OCI-M2 (cell line): Measurements from ENCODE around the gene HJV.

Source experiments
- DNase-seq: peaks from one replicate; lab custom pipeline; 2025; ENCODE audit not compliant: unreplicated experiment; lab: John Stamatoyannopoulos, UW

The HJV gene

DNA sequence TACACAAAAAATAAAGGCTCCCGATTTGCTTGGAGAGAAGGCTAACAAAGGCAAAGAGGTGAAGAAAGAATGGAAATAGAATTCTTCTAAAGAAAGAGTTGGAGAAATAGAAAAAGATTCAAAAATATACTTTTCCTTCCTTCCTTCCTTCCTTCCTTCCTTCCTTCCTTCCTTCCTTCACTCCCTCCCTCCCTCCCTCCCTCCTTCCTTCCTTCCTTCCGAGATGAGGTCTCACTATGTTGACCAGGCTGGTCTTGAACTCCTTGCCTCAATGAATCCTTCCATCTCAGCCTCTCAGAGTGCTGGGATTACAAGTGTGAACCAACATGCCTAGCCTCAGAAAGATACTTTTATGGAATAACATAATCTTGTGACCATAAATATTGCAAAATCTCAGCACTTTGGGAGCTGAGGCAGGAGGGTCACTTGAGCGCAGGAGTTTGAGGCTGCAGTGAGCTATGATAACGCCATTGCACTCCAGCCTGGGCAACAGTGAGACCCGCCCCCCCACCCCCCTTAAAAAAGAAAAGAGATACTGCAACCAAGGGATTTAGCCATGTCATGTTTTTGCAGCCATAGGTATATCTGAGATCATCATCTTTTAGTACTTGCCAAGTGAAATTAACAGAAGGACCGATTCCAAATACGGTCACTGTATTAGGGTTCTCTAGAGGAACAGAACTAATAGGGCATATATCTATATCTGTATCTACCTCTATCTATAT is 1.0 kb upstream of the HJV start:
- no peak for DNase-seq

DNA sequence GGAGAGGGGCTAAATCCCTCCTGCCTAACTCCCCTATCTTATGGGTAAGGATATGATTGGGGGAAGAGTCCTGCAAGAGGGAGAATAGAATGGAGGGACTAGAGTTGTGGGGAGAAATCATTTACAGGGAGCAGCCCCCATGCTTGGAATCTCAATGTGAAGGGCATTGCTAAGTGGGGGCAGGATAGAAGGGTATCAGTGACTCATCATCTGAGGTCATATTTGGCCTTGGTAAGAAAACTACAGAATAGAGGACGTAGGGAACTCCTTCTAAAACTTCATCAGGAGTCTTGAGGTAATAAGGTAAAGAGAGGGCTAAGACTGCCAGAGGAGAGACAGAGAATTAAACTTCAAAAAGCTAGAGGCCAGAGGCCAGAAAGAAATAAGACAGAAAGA is 487 bp downstream of the HJV start:
- no peak for DNase-seq

DNA sequence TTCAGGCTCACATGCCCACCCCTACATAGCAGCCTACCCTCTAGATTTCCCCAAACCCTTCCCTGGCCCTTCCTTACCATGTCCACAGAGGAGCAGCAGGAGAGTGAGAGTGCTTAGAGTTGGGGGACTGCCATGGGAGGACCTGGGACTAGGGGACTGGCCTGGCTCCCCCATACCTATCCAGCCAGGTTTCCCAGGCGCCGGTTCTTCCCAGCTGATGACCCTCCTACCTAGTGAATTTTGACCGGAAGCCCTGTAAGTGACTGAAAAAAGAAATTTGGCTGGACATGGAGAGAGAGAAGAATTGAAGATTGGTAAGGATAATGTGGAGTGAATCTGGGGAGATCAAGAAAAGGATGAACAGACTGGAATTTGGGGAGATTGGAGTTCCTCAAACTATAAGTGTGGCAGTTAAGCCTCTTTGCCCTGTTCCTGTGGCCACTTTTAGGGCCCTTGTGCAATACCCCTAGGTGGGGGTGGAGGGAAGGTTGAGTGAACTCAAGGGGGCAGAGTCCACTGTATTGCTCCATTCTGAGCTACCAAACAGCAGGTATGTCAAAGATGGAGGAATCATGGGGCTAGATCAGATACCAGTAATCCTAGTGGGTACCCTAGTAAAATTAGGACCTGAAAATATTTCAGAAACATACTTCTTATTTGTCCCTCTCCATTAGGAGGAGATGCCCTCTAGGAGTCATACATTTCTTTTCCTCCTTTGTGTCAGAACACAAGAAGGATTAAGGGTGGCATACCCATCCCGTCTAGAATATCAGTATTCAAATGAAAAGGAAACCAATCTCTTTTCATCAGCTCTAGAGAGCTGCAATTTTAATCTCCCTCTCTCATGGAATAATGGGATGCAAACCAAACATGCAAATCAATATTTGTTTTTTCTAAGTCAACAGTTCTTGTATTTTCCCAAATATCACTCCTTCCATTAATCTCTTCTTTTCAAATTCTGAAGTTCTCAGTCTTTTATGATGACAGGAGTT is 1.2 kb downstream of the HJV start:
- DNase-seq, result no peak

DNA sequence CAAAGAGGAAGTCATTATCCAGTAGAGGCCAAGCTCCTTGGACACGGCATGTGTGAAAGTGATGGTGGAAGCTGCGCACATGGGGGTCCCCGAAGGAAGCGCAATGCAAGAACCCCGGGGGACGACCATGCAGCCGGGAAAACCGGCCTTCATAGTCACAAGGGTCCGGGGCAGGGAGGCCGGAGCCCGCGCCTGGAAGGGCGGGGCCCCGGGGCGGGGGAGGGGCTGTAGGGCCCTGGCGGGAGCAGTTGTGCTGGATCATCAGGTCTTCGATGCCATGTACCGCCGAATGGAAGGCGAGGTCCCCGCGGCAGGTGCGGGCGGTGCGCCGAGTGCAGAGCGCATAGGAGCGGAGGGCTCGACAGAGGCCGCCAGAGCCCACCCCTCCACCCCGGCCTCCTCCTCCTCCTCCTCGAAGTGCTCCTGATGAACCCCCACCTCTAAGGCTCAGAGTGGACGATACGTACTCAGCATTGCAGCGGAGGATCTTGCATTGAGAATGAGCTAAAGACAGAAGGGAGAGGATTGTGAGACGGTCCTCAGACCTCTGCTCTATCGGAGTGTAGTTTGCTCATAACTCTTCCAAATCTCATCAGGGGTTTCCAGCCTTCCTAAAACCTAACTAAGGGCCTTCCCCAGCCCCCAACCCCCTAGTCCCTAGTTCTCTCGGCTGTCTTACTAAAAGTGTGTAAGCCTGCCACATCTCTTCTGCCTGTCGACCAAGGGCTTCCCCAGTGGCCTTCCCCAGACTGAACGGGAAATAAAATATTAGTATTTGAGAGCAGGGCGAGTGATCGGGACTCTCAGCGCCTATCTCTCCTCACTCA is 2.1 kb downstream of the HJV start:
- no peak for DNase-seq

DNA sequence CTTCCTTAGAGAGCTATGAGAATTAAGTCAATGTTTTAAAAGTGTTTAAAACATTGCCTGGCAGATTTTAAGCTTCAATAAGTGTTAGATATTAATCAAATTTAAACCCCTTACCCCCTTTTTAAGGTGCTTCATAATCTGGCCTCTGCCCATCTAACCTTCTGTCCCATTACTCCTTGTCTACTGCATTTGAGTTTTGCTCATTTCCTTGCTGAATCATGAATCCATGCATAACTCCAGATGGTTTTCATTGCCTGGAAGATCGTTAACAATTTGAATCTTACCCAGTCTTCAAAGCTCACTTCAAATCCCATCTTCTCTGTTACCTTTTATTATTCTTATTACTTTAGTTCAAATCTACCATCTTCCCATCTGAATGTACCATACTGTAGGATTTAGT is 4.6 kb downstream of the HJV start:
- DNase-seq, result no peak

DNA sequence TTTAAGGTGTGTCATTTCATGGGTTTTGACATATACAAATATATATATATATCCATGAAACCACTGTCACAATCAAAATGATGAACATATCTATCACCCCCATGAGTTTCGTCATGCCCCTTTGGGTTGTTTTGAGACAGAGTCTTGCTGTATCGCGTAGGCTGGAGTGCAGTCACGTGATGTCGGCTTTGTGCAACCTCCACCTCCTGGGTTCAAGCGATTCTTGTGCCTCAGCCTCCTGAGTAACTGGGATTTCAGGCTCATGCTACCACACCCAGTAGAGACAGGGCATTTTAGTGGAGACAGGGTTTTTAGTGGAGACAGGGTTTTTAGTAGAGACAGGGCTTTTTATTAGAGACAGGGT is 8.0 kb downstream of the HJV start:
- DNase-seq, result no peak

DNA sequence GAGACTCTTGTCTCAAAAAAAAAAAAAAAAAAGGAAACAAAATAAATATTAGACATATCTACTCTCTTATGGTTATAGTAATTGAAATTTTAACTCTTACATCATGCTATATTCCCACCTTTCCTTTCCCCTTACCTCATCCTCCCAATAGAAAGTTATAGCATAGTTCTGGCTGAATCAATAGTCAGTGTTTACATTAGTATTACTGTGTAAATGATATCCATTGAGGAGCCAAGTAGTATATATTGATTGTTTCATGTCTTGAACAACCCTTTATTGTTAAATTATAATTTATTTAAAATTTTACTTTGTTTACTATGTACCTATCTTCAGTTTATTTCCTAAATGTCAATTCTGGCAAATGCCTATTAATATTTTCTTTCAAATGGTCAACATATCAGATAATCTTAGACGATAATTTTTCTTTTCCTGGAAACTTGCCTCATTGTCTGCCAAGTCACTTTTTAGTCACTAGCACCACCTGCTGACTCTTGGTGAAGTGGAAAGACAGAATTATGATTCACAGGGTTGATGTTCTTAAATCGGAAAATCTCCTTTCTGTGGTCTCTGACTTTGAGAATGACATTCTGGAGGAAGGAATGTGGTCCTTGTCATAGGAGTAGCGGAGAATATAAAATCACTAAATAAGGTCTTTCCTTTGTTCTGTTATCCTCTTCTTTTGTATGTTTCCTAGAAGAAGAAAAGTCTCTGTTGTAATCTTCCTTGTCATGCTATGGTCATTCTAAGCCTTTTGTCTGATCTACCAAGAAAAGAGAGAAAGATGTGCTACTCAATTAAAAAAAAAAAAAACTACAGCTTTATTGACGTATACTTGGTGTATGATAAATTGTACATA is 8.6 kb downstream of the HJV start:
- DNase-seq, result no peak

DNA sequence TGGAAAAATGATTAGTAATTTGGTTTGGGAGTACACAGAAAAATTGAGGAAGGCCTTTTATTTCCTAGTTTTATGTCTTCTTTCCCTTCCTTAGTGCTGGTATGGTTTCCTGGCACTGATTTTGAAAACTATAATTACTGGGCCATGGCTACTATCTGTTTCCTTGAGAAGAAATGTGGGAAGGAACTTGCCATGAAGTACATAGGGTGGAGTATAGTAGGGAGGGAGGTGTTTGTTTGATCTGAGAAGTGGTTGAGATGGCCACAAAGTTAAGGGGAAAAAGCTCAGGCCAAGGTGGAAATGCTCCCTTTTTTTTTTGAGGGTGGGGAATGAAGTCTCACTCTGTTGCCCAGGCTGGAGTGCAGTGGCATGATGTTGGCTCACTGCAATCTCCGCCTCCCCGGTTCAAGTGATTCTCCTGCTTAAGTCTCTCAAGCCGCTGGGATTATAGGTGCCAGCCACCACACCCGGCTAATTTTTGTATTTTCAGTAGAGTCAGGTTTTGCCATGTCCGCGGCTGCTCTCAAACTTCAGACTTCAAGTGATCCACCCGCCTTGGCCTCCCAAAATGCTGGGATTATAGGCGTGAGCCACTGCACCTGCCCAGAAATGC is 11.3 kb downstream of the HJV start:
- DNase-seq, result no peak

DNA sequence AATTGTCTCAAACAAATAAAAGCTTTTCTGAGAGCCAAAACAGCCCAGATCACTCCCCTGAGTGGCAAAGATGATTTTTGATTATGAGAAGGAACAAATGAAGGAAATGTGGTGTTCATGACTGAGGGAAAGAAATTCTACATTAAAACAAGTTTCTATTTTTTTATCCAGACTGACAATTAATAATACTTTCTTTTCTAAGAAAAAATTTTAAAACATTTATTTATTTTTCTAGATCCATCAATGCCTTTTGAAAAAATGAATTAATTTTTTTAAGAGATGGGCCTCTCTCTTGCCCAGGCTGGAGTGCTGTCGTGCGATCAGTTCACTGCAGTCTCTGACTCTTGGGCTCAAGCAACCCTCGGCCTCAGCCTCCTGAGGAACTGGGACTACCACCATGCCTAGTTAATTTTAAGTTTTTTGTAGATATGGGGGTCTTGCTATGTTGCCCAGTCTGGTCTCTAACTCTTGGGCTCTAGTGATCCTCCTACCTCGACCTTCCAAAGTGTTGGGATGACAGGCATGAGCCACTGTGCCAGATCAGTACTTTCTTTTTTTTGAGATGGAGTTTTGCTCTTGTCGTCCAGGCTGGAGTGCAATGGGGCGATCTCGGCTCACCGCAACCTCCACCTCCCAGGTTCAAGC is 13.9 kb downstream of the HJV start:
- no peak for DNase-seq

DNA sequence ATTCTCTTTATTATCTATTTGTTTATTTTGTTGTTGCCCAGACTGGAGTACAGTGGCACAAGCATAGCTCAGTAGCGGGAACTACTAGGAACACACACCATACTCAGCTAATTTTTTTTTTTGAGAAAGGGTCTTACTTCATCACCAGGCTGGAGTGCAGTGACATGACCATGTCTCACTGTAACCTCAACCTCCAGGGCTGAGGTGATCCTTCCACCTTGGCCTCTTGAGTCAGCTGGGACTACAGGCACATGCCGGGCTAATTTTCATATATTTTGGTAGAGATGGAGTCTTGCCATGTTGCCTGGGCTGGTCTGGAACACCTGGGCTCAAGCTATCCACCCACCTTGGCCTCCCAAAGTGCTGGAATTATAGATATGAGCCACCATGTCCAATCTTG is 19.8 kb downstream of the HJV start:
- DNase-seq, result no peak

DNA sequence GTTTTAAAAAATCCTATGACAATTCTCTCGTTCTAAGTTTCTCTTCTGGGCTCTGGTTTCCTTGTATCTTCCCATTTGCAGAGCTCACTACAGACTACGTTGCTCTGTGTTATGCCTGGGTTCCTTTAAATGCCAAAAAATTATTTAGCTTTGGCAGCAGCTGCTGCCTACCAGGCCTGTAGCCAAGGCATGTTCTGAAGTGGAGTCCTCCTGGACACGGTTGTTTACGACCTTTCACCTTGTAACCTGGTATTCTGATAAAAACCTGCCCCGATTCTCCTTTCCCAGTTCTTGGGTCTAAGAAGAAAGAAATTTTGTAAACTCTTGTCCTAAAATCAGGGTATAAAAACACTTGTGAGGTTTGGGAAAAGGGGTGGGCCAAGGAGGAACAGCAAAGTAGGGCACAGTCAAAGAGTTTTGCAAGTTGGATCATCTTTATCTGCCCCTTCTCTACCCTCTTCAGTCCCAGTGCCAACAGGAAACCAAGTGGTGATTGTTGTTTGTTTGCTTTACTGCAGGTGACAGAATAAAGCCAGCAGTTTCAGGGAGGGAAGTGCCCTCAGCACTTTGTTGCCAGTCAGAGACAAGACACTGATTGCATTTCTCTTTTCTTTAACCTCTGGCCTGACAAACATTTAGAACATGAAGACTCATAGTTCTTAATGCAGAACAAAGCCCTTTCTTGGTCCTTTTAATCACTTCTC is 22.1 kb downstream of the HJV start:
- no peak for DNase-seq

DNA sequence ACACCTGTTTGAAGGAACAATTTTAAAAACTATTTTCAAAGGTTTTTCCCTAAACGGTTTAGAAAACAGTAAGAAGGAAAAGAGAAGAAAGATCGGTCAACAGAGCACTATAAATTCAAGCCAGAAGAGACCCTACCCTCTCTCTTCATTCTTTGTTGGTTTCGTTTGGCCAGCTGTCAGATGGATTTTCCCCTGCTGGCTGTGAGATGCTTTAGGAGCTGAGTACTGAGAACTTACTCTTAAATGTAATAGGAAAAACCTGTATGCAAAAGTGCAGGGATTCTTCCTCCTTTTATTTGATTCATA is 23.9 kb downstream of the HJV start:
- no peak for DNase-seq

DNA sequence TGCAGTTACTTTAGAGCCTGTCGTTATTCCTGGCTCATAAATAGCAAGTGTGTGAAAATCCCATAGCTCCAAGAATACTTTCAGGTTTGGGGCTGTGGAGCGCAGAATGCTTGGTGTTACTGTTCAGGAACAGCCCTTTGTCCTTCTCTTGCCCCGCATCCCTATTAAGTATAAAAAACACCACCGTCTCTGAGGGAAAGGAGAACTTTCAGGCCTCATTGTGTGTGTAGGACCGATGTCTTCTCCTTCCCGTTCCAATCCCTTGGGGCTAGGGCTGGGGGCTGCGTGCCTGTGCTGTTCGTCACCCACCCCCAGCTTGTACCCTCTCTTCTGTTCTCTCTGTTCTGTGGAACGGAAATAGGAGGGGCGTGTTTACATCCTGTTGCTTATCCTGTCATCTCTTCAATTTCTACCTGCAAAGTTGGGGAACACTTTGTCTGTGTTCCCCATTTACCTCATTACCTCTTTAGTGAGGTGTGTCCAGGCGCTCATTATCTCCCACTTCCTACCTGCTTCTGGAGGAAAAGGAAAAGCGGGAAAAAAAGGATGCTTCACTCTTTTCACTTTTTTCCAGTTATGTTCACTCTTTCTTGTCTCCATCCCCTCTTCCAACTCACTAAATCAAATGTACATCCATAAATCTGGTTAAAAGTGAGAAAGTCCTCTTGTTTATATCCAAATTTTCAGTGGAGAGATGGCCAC is 24.4 kb downstream of the HJV start:
- DNase-seq, result no peak

DNA sequence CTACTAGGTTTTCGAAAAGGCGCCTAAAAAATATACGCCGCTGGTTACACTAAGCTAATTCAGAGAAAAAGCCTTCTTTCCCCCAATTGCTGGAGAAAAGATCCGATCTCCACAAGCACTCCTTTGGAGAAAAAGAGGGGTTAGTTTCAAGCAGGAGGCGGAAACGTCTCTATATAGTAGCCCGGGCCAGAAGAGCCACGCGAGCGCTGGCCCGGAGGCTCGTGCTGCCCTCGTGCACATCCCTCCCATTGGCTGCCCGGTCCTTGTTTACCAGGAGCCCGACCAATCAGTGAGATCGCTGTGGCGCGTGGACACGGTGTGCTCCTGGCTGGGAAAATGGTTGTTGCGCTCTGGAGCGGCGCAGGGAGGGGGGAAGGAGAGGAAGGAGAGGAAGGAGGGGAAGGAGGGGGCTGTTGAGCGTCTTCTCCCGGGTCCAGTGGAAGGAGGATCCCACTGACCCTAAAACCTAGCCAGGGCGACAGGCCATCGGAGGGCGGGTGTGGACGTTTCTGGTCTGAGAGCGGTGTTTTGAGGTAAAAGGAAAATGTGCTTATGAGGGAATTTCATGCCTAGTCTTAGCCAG is 25.0 kb downstream of the HJV start, which contains the start of gene TXNIP:
Gene TXNIP (minus strand): TSS at position 147 of the 583 bp plus-strand sequence. CDS start 313 bp downstream, outside the sequence.
- DNase-seq, result peak; percentile 83

DNA sequence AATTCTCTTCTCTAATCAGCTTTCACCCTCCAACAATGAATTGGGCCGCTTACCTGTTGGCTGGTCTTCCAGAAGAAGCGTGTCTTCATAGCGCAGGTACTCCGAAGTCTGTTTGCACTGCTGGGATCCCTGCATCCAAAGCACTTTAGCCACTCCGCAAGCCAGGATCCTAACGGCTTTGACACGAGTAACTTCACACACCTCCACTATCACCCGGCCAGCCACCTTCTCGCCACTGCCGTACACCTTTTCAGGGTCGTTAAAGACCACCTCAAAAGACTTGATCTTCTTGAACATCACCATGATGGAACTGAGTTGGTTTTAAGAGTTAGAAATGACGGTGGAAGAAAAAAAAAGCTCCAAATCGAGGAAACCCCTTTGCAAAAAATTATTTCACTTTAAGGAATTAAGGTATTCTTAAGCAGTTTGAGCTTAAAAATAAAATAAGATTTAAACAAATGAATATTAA is 25.5 kb downstream of the HJV start:
- DNase-seq, result no peak

DNA sequence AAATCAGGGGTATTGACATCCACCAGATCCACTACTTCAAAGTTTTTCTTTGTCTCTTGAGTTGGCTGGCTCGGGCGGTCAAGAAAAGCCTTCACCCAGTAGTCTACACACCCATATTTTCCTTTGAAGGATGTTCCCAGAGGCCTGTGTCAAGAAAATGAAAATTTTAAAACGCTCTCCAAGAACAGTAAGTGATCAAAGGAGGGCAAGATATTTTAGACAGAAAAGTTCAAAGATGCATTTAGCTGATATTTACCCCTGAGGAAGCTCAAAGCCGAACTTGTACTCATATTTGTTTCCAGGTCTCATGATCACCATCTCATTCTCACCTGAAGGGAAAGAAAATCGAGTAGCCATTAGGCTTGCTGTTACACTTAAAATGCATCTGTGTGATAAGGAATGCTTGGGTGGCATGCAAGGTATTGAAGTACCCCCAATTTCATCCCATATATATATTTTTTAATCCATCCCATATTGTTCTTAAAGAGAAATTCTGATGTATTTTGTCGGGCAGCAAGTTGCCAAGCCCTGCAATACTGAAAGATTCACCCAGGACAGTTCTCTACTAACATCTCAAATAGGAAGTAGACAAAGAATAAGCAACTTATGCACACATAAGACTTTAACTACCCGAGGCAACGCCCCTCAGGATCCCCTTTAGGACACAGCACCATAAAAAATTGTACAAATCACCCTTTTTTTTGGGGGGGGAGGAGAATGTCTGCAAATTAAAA is 26.2 kb downstream of the HJV start:
- DNase-seq, result no peak

DNA sequence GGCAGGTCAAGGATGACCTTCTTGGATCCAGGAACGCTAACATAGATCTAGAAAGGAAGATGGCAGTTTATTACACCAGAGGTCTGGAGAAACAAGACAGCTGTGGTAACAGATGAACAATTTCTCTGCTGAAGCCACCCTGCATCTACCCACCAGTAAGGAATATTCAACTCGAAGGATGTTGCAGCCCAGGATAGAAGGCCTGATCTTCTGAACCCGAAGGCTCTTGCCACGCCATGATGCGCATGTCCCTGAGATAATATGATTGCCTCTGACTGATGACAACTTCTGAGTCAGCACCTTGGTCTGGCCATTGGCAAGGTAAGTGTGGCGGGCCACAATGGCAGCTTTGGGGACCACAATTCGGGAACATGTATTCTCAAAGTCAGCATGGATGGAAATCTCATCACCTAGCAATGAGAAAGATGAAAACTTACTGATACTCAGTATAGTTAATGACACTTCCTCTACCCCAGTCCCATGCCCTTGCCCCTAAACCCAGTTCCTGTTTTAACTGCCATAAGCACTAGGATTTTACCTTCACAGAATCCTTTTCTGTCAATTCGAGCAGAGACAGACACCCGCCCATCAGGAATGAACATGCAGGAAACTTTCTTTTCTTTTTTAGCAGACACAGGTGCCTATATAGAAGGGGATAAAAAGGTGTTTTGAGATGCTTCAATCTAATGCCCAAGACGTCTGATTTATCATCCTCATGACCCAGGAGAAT is 27.0 kb downstream of the HJV start:
- no peak for DNase-seq
